ENCODE data around the gene ZSCAN16.

ZSCAN16 gene

GRCh38 chr6:28125401-28125800 lies 992 bp downstream of the ZSCAN16 start:
- Histone ChIP-seq H3K4me1 (ENCODE audit: insufficient read depth, insufficient read length) (no peaks in the 10 kb centered on the region), H3K36me3 (ENCODE audit: insufficient read depth, insufficient read length, low read length) (peaks cover 50% of the 10 kb centered on the region), H3K9ac (ENCODE audit: insufficient read length, low read depth) (no peak overlapping the region), H3K4me3 (ENCODE audit: insufficient read length, low read depth) (no peak overlapping the region), H3K9me3 (ENCODE audit: insufficient read depth, low read length) (no peaks in the 10 kb centered on the region), H3K27me3 (ENCODE audit: insufficient read depth, insufficient read length) (no peaks in the 10 kb centered on the region)
- DNase-seq (ENCODE audit: low read depth, low spot score): no peak
- no peak for TF ChIP-seq YY1 (IDR thresholded peaks at IDR 0.05; ENCODE audit: insufficient read depth, insufficient read length)
- no peak for TF ChIP-seq SUZ12 (IDR thresholded peaks at IDR 0.05; ENCODE audit: extremely low read depth, insufficient read depth, insufficient read length)

DNA sequence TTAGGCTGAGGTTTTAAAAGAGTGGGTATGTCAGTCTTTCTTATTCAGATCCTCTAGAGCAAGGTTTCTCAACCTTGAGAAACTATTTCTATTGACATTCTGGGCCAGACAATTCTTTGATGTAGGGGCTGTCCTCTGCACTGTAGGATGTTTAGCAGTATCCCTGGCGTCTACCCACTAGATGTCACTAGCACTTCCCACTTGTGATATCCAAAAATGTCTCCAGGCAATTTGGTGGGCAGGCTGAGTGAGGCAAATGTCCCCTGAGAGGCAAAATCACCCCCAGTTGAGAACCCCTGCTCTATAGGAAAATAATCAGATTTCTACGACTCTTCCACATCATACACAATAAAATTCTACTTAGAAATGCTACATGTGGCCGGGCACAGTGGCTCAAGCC lies 9.6 kb downstream of the ZSCAN16 start:
- Histone ChIP-seq H3K4me3 (ENCODE audit: insufficient read length, low read depth) (no peak overlapping the region), H3K36me3 (ENCODE audit: insufficient read depth, insufficient read length, low read length) (peaks cover 32% of the 10 kb centered on the region), H3K9ac (ENCODE audit: insufficient read length, low read depth) (no peak overlapping the region), H3K27me3 (ENCODE audit: insufficient read depth, insufficient read length) (no peaks in the 10 kb centered on the region), H3K4me1 (ENCODE audit: insufficient read depth, insufficient read length) (no peaks in the 10 kb centered on the region), H3K9me3 (ENCODE audit: insufficient read depth, low read length) (no peaks in the 10 kb centered on the region)
- DNase-seq (ENCODE audit: low read depth, low spot score): no peak
- TF ChIP-seq SUZ12 (IDR thresholded peaks at IDR 0.05; ENCODE audit: extremely low read depth, insufficient read depth, insufficient read length): no peak
- TF ChIP-seq ZNF274 (IDR thresholded peaks at IDR 0.05; ENCODE audit: low read depth, low read length): no peak
- no peak for TF ChIP-seq YY1 (IDR thresholded peaks at IDR 0.05; ENCODE audit: insufficient read depth, insufficient read length)

- Histone ChIP-seq H3K9me3 (ENCODE audit: insufficient read depth, low read length) (no peaks in the 10 kb centered on the region), H3K27me3 (ENCODE audit: insufficient read depth, insufficient read length) (peaks cover 4% of the 10 kb centered on the region), H3K4me3 (ENCODE audit: insufficient read length, low read depth) (no peak overlapping the region), H3K9ac (ENCODE audit: insufficient read length, low read depth) (no peak overlapping the region), H3K4me1 (ENCODE audit: insufficient read depth, insufficient read length) (no peaks in the 10 kb centered on the region), H3K36me3 (ENCODE audit: insufficient read depth, insufficient read length, low read length) (peaks cover 27% of the 10 kb centered on the region)
- no peak for DNase-seq (ENCODE audit: low read depth, low spot score)
- no peak for TF ChIP-seq ZNF274 (IDR thresholded peaks at IDR 0.05; ENCODE audit: low read depth, low read length)
These were observed 10.3 kb downstream of the ZSCAN16 start for GRCh38 chr6:28134716-28135115.

GRCh38 chr6:28135393-28135792 lies 11.0 kb downstream of the ZSCAN16 start:
- no peak overlapping the region for H3K4me3 ChIP-seq (ENCODE audit: insufficient read length, low read depth)
- H3K9me3 ChIP-seq (ENCODE audit: insufficient read depth, low read length): no peaks in the 10 kb centered on the region
- peaks cover 9% of the 10 kb centered on the region for H3K27me3 ChIP-seq (ENCODE audit: insufficient read depth, insufficient read length)
- peak overlapping the region; percentile 5 for H3K9ac ChIP-seq (ENCODE audit: insufficient read length, low read depth)
- peaks cover 22% of the 10 kb centered on the region for H3K36me3 ChIP-seq (ENCODE audit: insufficient read depth, insufficient read length, low read length)
- DNase-seq (ENCODE audit: low read depth, low spot score): no peak
- no peak for TF ChIP-seq SUZ12 (IDR thresholded peaks at IDR 0.05; ENCODE audit: extremely low read depth, insufficient read depth, insufficient read length)
- TF ChIP-seq ZNF274 (IDR thresholded peaks at IDR 0.05; ENCODE audit: low read depth, low read length): no peak
- TF ChIP-seq YY1 (IDR thresholded peaks at IDR 0.05; ENCODE audit: insufficient read depth, insufficient read length): no peak
- no peaks in the 10 kb centered on the region for H3K4me1 ChIP-seq (ENCODE audit: insufficient read depth, insufficient read length)

DNA sequence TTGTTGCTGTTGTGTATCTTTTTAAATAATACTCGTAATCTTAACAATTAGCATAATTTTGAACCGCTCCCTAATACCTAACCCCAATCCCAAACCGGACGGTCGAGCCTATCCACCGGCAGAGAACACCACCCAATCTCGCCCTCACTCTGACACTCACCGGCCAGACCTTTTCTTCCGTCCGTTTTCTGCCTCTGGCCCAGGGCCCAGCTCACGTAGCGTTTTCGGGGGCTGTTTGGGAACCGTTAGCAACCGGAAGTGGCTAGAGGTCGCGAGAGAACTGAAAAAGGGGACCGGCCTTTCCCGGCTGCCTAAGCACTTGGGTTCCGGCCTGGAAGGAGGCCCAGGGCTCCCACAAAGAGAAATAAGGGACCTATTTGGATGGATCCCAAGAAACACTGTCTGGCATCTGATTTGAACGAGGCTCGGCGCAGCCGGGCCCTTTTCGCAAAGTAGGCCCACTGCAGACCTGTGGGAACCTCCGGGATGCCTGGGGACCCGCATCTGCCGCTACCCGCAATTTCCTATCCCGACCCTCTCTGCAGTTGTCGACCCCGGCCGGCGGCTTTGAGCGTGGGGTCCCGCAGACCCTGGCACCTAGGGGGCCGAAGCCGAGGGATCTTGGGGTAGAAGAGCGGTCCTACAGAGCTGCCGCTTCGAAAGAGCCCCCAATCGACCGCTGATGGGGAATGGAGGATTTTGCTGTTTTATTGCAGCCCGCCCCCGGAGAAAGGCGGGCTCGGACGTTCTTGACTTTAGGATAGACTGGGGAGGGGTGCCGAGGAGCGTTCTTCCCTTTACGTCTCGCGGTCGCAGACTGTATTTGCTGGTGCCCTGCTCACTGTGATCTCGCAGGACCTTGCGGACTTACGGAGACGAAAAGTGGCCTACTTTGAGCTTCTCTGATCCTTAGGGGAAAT lies 12.4 kb downstream of the ZSCAN16 start:
- Histone ChIP-seq H3K36me3 (ENCODE audit: insufficient read depth, insufficient read length, low read length) (peaks cover 17% of the 10 kb centered on the region), H3K4me3 (ENCODE audit: insufficient read length, low read depth) (peak overlapping the region; percentile 70), H3K9me3 (ENCODE audit: insufficient read depth, low read length) (no peaks in the 10 kb centered on the region), H3K4me1 (ENCODE audit: insufficient read depth, insufficient read length) (no peaks in the 10 kb centered on the region), H3K9ac (ENCODE audit: insufficient read length, low read depth) (peak overlapping the region; percentile 77), H3K27me3 (ENCODE audit: insufficient read depth, insufficient read length) (peaks cover 20% of the 10 kb centered on the region)
- TF ChIP-seq YY1 (IDR thresholded peaks at IDR 0.05; ENCODE audit: insufficient read depth, insufficient read length): no peak
- no peak for TF ChIP-seq ZNF274 (IDR thresholded peaks at IDR 0.05; ENCODE audit: low read depth, low read length)
- no peak for TF ChIP-seq SUZ12 (IDR thresholded peaks at IDR 0.05; ENCODE audit: extremely low read depth, insufficient read depth, insufficient read length)
- peak; percentile 80 for DNase-seq (ENCODE audit: low read depth, low spot score)

GRCh38 chr6:28137505-28137981 lies 13.1 kb downstream of the ZSCAN16 start:
- Histone ChIP-seq H3K9ac (ENCODE audit: insufficient read length, low read depth) (peak overlapping the region; percentile 77), H3K27me3 (ENCODE audit: insufficient read depth, insufficient read length) (peaks cover 20% of the 10 kb centered on the region), H3K4me3 (ENCODE audit: insufficient read length, low read depth) (peak overlapping the region; percentile 70), H3K36me3 (ENCODE audit: insufficient read depth, insufficient read length, low read length) (peaks cover 12% of the 10 kb centered on the region), H3K9me3 (ENCODE audit: insufficient read depth, low read length) (no peaks in the 10 kb centered on the region), H3K4me1 (ENCODE audit: insufficient read depth, insufficient read length) (no peaks in the 10 kb centered on the region)
- TF ChIP-seq ZNF274 (IDR thresholded peaks at IDR 0.05; ENCODE audit: low read depth, low read length) (no peak), YY1 (IDR thresholded peaks at IDR 0.05; ENCODE audit: insufficient read depth, insufficient read length) (no peak), SUZ12 (IDR thresholded peaks at IDR 0.05; ENCODE audit: extremely low read depth, insufficient read depth, insufficient read length) (no peak)
- no peak for DNase-seq (ENCODE audit: low read depth, low spot score)

DNA sequence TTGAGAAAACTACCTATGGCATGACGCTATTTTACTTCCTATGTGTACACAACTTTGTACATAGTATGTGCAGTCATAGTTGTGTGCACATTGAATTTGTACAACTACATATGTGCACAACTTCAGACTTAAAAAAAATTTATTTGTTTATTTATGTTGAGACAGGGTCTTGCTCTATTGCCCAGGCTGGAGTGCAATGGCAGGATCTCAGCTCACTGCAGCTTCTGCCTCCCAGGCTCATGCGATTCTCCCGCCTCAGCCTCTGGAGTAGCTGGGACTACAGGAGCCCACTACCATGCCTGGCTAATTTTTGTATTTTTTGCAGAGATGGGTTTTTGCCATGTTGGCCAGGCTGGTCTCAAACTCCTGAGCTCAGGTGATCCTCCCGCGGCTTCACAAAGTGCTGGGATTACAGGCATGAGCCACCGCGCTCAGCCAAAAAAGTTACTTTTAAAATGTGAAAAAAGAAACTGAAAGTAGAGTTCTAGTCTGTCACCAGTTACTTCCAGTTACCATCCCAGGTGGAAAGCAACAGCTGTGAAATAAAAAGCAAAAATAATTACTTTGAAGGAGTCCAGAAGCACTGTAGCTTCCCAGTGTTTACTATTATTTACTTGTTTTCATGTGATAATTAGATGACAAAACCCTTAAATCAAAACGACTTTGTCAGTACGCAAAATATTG lies 15.6 kb downstream of the ZSCAN16 start:
- no peak for DNase-seq (ENCODE audit: low read depth, low spot score)
- no peak for TF ChIP-seq YY1 (IDR thresholded peaks at IDR 0.05; ENCODE audit: insufficient read depth, insufficient read length)
- TF ChIP-seq SUZ12 (IDR thresholded peaks at IDR 0.05; ENCODE audit: extremely low read depth, insufficient read depth, insufficient read length): no peak
- TF ChIP-seq ZNF274 (IDR thresholded peaks at IDR 0.05; ENCODE audit: low read depth, low read length): no peak
- H3K9ac ChIP-seq (ENCODE audit: insufficient read length, low read depth): no peak overlapping the region
- peaks cover 14% of the 10 kb centered on the region for H3K36me3 ChIP-seq (ENCODE audit: insufficient read depth, insufficient read length, low read length)
- H3K27me3 ChIP-seq (ENCODE audit: insufficient read depth, insufficient read length): peaks cover 20% of the 10 kb centered on the region
- H3K4me1 ChIP-seq (ENCODE audit: insufficient read depth, insufficient read length): no peaks in the 10 kb centered on the region
- H3K9me3 ChIP-seq (ENCODE audit: insufficient read depth, low read length): no peaks in the 10 kb centered on the region
- no peak overlapping the region for H3K4me3 ChIP-seq (ENCODE audit: insufficient read length, low read depth)
